ENCODE results near the gene FRMD8.

DNA sequence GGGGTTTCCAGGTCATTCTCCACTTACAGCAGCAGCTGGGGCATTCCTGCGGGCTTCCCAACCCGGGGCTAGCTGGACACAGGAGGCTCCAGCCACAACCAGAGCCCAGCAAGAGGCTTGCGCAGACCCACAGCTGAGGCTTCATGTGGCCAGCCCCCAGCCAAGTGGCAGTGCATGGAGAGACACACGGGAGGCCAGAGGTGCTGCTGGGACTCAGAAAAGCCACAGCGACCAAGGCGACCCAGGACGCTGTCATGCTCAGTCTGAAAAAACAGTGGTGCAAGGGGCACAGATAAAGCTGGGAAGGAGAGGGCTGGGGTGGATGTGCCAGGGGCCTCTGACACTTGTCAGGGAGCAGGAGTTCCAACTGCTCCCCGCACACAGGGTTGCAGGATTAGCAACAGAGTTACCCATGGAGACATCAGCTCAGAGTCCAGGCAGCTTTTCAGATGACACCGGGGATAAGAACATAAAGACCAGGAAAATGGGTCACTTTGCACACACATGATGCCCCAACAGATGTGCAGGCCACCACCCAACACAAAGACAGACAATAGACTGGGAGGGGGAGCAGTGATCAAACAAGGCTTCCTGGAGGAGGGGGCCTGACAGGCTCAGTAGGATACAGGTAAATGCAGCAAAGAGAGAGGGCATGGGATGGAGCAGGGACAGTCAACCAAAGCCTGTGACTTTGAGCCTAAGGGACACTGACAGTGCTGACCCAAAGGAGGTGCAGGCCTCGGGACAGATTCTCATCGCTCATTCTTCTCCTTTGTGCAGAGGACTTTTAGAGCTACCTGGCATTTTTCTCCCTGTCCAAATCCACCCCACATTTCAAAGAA, 29.3 kb downstream of the FRMD8 start:
- TF ChIP-seq, protein P1, sequence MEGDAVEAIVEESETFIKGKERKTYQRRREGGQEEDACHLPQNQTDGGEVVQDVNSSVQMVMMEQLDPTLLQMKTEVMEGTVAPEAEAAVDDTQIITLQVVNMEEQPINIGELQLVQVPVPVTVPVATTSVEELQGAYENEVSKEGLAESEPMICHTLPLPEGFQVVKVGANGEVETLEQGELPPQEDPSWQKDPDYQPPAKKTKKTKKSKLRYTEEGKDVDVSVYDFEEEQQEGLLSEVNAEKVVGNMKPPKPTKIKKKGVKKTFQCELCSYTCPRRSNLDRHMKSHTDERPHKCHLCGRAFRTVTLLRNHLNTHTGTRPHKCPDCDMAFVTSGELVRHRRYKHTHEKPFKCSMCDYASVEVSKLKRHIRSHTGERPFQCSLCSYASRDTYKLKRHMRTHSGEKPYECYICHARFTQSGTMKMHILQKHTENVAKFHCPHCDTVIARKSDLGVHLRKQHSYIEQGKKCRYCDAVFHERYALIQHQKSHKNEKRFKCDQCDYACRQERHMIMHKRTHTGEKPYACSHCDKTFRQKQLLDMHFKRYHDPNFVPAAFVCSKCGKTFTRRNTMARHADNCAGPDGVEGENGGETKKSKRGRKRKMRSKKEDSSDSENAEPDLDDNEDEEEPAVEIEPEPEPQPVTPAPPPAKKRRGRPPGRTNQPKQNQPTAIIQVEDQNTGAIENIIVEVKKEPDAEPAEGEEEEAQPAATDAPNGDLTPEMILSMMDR (IDR thresholded peaks at IDR 0.05) = no peak
- TF ChIP-seq POLR2AphosphoS5 (IDR thresholded peaks at IDR 0.05) (no peak), POLR2A (IDR thresholded peaks at IDR 0.05) (no peak)
